Panc1 (cell line): ENCODE measurements around the gene ZBED1. TPM values are rescaled to one million over a fixed set of nuclear protein-coding genes. Genes with fewer than 3 reads are reported as not detected.
"Not testable (repeated sequence)": the region's sequence is repeated elsewhere in the genome, so short reads cannot be mapped to it uniquely, and the experiment has no call there.

Experiments used
- ATAC-seq: fragments of 200-7000 bp; cut with Tn5 transposase; 2 replicates; pipeline ENCODE4 v1.9.1; 2020; ENCODE audit warnings: mild to moderate bottlenecking, moderate library complexity
- BruUV-seq: library from RNA; stranded (reverse); fragments of 400-500 nt; replicated peaks from 2 replicates; lab custom pipeline; 2021; lab: Mats Ljungman, UMichigan
- CTCF ChIA-PET: fragments of 300-600 bp; sonication (Branson Sonifier 250); formaldehyde crosslinking; loops from one replicate; lab custom pipeline; 2022; ENCODE audit warnings: antibody characterized with exemption; lab: Charles Lee
- POLR2A ChIA-PET: fragments of 300-600 bp; sonication (Branson Sonifier 250); formaldehyde crosslinking; loops from one replicate; lab custom pipeline; 2022; ENCODE audit warnings: antibody characterized with exemption; lab: Charles Lee
- DNase-seq: peaks from one replicate; pipeline ENCODE4 v3.0.0-alpha.2; 2010; ENCODE audit warnings: low read depth, low spot score
- H3K27ac ChIP-seq: 2 replicates; pipeline ENCODE4 v1.5.1; 2011; ENCODE audit warnings: mild to moderate bottlenecking, low read length, inconsistent platforms
- H3K27me3 ChIP-seq: fragments of 200-500 bp; sonication (Bioruptor generic); 2 replicates; pipeline ENCODE4 v1.6.0; 2014; ENCODE audit warnings: low read length, inconsistent platforms; ENCODE audit not compliant: control insufficient read depth, insufficient read depth
- H3K36me3 ChIP-seq: fragments of 200-500 bp; sonication (Bioruptor generic); 2 replicates; pipeline ENCODE4 v1.5.1; 2014; ENCODE audit warnings: inconsistent platforms, mild to moderate bottlenecking, low read length, moderate library complexity; ENCODE audit not compliant: control insufficient read depth, insufficient read depth
- H3K4me1 ChIP-seq: 2 replicates; pipeline ENCODE4 v1.5.1; 2011; ENCODE audit warnings: inconsistent platforms, mild to moderate bottlenecking, low read length, moderate library complexity; ENCODE audit not compliant: control insufficient read depth, insufficient read depth
- H3K4me3 ChIP-seq, 2 experiments: 2 replicates each; pipeline ENCODE4 v1.5.1; 2011 to 2012; ENCODE audit warnings: low read depth in 2 of 2, low read length in 2 of 2, mild to moderate bottlenecking in 2 of 2, inconsistent platforms in 1 of 2, moderate library complexity in 1 of 2
- H3K9me3 ChIP-seq: fragments of 200-500 bp; sonication (Bioruptor generic); 2 replicates; pipeline ENCODE4 v1.5.1; 2014; ENCODE audit warnings: low read depth, mild to moderate bottlenecking, inconsistent platforms, low read length, moderate library complexity; ENCODE audit not compliant: control insufficient read depth, insufficient read depth
- POLR2AphosphoS5 ChIP-seq: IDR thresholded peaks from 2 replicates; pipeline ENCODE4 v1.6.1; 2012; ENCODE audit warnings: mild to moderate bottlenecking, low read depth, low read length, moderate library complexity
- REST ChIP-seq, 2 experiments: IDR thresholded peaks; 2 replicates each; pipeline ENCODE4 v1.6.1; 2011 to 2012; ENCODE audit warnings: low read depth in 2 of 2, control low read depth in 1 of 2, low read length in 1 of 2, mild to moderate bottlenecking in 1 of 2, moderate library complexity in 1 of 2; ENCODE audit not compliant: insufficient read depth in 1 of 2
- SIN3A ChIP-seq: IDR thresholded peaks from 2 replicates; pipeline ENCODE4 v1.6.1; 2012; ENCODE audit warnings: low read depth, mild to moderate bottlenecking, low read length, moderate library complexity, borderline replicate concordance; ENCODE audit not compliant: insufficient read depth
- TCF7L2 ChIP-seq: IDR thresholded peaks from 2 replicates; pipeline ENCODE4 v1.6.1; 2011; ENCODE audit warnings: mild to moderate bottlenecking, low read depth, low read length, inconsistent platforms
- in situ Hi-C: cut with HindIII; loops from 2 replicates; pipeline ENCODE4 v1.10.0; 2016; ENCODE audit warnings: low sequenced_read_pairs, low pct_unique_long_range_greater_than_20kb
- intact Hi-C: fragments of 100-400 bp; cut with micrococcal nuclease; formaldehyde crosslinking; loops from one replicate; pipeline ENCODE4 v1.10.0; 2022; ENCODE audit not compliant: unreplicated experiment
- total RNA-seq: library from RNA; stranded (reverse); gene quantifications from one replicate; pipeline ENCODE4 v1.2.1, GENCODE V29; 2021; ENCODE audit not compliant: unreplicated experiment
- TF ChIP-seq, protein P1 (sequence below): fragments of 450-650 bp; IDR thresholded peaks from 2 replicates; pipeline ENCODE4 v1.5.1; 2017; ENCODE audit warnings: mild to moderate bottlenecking

Gene ZBED1
- total RNA-seq, 1 experiment from 2014 or later = 23.9 TPM

DNA sequence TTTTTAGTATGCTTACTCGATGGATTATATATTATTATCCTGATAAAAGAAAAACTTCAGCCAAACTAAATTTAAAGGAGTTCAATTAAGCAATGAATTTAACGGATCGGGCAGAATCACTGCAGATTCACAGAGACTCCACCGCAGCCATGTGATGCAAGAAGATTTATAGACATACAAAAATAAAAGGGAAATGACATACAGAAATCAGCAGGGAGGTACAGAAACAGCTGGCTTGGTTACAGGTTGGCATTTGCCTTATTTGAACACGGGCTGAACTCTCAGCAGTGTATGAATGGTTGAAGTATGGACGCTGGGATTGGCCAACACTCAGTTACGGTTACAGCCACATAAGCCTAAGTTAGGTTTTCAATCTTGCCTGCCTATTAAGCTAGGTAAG lies 35.4 kb upstream of the ZBED1 start:
- H3K4me1 ChIP-seq = no peaks in the 10 kb centered on the region
- no peak for ATAC-seq
- no peaks in the 10 kb centered on the region for H3K27me3 ChIP-seq
- TF ChIP-seq TCF7L2 (no peak), SIN3A (no peak), POLR2AphosphoS5 (no peak), REST (IDR thresholded peaks at IDR 0.05; ENCODE audit: insufficient read depth in 1 of 2, low read depth in 2 of 2, low read length in 1 of 2) (no peak)
- TF ChIP-seq, protein P1, sequence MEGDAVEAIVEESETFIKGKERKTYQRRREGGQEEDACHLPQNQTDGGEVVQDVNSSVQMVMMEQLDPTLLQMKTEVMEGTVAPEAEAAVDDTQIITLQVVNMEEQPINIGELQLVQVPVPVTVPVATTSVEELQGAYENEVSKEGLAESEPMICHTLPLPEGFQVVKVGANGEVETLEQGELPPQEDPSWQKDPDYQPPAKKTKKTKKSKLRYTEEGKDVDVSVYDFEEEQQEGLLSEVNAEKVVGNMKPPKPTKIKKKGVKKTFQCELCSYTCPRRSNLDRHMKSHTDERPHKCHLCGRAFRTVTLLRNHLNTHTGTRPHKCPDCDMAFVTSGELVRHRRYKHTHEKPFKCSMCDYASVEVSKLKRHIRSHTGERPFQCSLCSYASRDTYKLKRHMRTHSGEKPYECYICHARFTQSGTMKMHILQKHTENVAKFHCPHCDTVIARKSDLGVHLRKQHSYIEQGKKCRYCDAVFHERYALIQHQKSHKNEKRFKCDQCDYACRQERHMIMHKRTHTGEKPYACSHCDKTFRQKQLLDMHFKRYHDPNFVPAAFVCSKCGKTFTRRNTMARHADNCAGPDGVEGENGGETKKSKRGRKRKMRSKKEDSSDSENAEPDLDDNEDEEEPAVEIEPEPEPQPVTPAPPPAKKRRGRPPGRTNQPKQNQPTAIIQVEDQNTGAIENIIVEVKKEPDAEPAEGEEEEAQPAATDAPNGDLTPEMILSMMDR = no peak
- DNase-seq = no peak
- no peaks in the 10 kb centered on the region for H3K9me3 ChIP-seq
- intact Hi-C loops (no loop called here), in situ Hi-C loops (no loop called here)
- no peak overlapping the region for H3K27ac ChIP-seq
- BruUV-seq = no TSS peak
- no peaks in the 10 kb centered on the region for H3K36me3 ChIP-seq
- H3K4me3 ChIP-seq = no peak overlapping the region
- POLR2A ChIA-PET = no interaction called here
- CTCF ChIA-PET = no interaction called here

DNA sequence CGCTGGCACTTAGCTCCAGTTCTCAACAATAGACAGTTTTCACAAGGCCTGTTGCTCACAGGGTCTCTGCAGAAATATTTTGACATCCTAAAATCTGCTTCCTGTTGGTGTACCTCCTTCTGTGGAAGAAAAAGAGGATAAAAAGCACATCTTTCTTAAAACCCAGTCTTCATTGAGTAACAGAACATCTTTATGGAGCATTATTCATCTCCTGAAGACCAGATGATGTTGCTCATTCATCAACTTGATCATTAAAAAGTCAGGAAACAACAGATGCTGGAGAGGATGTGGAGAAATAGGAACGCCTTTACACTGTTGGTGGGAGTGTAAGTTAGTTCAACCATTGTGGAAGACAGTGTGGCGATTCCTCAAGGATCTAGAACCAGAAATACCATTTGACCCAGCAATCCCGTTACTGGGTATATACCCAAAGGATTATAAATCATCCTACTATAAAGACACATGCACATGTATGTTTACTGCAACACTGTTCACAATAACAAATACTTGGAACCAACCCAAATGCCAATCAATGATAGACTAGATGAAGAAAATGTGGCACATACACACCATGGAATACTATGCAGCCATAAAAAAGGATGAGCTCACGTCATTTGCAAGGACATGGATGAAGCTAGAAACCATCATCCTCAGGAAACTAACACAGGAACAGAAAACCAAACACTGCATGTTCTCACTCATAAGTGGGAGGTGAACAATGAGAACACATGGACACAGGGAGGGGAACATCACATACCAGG lies 33.7 kb upstream of the ZBED1 start:
- H3K27ac ChIP-seq, H3K4me1 ChIP-seq, H3K27me3 ChIP-seq, POLR2A ChIA-PET, CTCF ChIA-PET, H3K9me3 ChIP-seq, H3K36me3 ChIP-seq, H3K4me3 ChIP-seq, BruUV-seq, in situ Hi-C loops, ATAC-seq, intact Hi-C loops, DNase-seq: not testable (repeated sequence)

- ATAC-seq = no peak
- intact Hi-C loops = no loop called here
- Histone ChIP-seq H3K36me3 (no peaks in the 10 kb centered on the region), H3K27me3 (no peaks in the 10 kb centered on the region), H3K9me3 (no peaks in the 10 kb centered on the region), H3K27ac (no peak overlapping the region), H3K4me3 (no peak overlapping the region), H3K4me1 (no peaks in the 10 kb centered on the region)
- no peak for DNase-seq
- POLR2A ChIA-PET = no interaction called here
- CTCF ChIA-PET = no interaction called here
- in situ Hi-C loops = no loop called here
- TF ChIP-seq POLR2AphosphoS5 (no peak), REST (IDR thresholded peaks at IDR 0.05; ENCODE audit: insufficient read depth in 1 of 2, low read depth in 2 of 2, low read length in 1 of 2) (no peak), SIN3A (no peak), TCF7L2 (no peak)
- TF ChIP-seq, protein P1 = no peak
- BruUV-seq = no TSS peak
Observed at GRCh38 chrX:2533424-2533823, 32.6 kb upstream of the ZBED1 start.
